ENCODE results near the gene VTI1A. TPM values are rescaled to one million over a fixed set of nuclear protein-coding genes. Genes with fewer than 3 reads are reported as not detected.

Gene VTI1A
- total and polyA plus RNA-seq, 4 donors = 5.5 to 26.9 (median 13.1) TPM

GRCh38 chr10:112827951-112828350 lies 380.9 kb downstream of the VTI1A start:
- no peak overlapping the region for H3K9ac ChIP-seq (ENCODE audit: low read depth in 1 of 2, low read length in 2 of 2)
- WGBS = 99% methylated on average over 4 of the region's 4 CpGs
- H3K27ac ChIP-seq (ENCODE audit: low read depth in 1 of 2, low read length in 2 of 2) = no peak overlapping the region
- H3K4me1 ChIP-seq (ENCODE audit: control insufficient read depth in 4 of 4, insufficient read depth in 4 of 4, low read length in 3 of 4) = peaks cover 5 to 12% (median 10%) of the 10 kb centered on the region in 4 donors
- no peaks in the 10 kb centered on the region for H3K9me3 ChIP-seq (ENCODE audit: control insufficient read depth in 4 of 4, low read length in 3 of 4)
- TF ChIP-seq, protein P1, sequence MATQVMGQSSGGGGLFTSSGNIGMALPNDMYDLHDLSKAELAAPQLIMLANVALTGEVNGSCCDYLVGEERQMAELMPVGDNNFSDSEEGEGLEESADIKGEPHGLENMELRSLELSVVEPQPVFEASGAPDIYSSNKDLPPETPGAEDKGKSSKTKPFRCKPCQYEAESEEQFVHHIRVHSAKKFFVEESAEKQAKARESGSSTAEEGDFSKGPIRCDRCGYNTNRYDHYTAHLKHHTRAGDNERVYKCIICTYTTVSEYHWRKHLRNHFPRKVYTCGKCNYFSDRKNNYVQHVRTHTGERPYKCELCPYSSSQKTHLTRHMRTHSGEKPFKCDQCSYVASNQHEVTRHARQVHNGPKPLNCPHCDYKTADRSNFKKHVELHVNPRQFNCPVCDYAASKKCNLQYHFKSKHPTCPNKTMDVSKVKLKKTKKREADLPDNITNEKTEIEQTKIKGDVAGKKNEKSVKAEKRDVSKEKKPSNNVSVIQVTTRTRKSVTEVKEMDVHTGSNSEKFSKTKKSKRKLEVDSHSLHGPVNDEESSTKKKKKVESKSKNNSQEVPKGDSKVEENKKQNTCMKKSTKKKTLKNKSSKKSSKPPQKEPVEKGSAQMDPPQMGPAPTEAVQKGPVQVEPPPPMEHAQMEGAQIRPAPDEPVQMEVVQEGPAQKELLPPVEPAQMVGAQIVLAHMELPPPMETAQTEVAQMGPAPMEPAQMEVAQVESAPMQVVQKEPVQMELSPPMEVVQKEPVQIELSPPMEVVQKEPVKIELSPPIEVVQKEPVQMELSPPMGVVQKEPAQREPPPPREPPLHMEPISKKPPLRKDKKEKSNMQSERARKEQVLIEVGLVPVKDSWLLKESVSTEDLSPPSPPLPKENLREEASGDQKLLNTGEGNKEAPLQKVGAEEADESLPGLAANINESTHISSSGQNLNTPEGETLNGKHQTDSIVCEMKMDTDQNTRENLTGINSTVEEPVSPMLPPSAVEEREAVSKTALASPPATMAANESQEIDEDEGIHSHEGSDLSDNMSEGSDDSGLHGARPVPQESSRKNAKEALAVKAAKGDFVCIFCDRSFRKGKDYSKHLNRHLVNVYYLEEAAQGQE (IDR thresholded peaks at IDR 0.05) = no peak
- no peak overlapping the region for H3K4me3 ChIP-seq (ENCODE audit: low read depth in 1 of 3, low read length in 3 of 3)
- no peaks in the 10 kb centered on the region for H3K27me3 ChIP-seq (ENCODE audit: control insufficient read depth in 4 of 4, insufficient read depth in 4 of 4, low read length in 3 of 4)
- no peaks in the 10 kb centered on the region for H3K36me3 ChIP-seq (ENCODE audit: control insufficient read depth in 4 of 4, insufficient read depth in 3 of 4, low read depth in 1 of 4, low read length in 3 of 4)
- no peak for DNase-seq (ENCODE audit: low spot score)

DNA sequence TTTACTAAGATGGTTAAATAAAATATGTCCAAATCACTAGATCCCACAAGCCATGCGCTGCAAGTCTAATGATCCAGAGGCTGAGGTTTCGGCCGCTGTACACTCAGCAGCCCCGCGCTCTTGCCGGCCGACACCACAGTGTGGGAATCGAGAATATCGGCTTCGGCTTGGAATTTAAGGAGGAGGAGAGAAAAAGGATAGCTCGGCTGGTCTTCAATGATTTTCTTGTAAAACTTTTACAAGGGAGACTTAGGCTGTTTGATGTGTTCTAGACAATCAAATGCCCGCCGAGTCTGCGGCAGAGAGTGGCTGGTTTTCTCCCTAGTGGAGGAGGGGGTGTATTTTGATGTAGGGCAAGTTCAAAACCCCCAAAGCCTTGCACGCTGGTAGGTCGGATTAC lies 384.8 kb downstream of the VTI1A start:
- no peak for DNase-seq (ENCODE audit: low spot score)

More for the DNA sequence above, 384.8 kb downstream of the VTI1A start:
- WGBS = 96% methylated on average over 16 of the region's 16 CpGs
- Histone ChIP-seq H3K27me3 (ENCODE audit: control insufficient read depth in 4 of 4, insufficient read depth in 4 of 4, low read length in 3 of 4) (no peaks in the 10 kb centered on the region), H3K9ac (ENCODE audit: low read depth in 1 of 2, low read length in 2 of 2) (no peak overlapping the region), H3K36me3 (ENCODE audit: control insufficient read depth in 4 of 4, insufficient read depth in 3 of 4, low read depth in 1 of 4, low read length in 3 of 4) (no peaks in the 10 kb centered on the region), H3K4me3 (ENCODE audit: low read depth in 1 of 3, low read length in 3 of 3) (no peak overlapping the region), H3K27ac (ENCODE audit: low read depth in 1 of 2, low read length in 2 of 2) (no peak overlapping the region), H3K4me1 (ENCODE audit: control insufficient read depth in 4 of 4, insufficient read depth in 4 of 4, low read length in 3 of 4) (peaks cover 0 to 20% (median 12%) of the 10 kb centered on the region in 4 donors), H3K9me3 (ENCODE audit: control insufficient read depth in 4 of 4, low read length in 3 of 4) (no peaks in the 10 kb centered on the region)
- TF ChIP-seq RXRA (IDR thresholded peaks at IDR 0.05) (no peak), GABPA (IDR thresholded peaks at IDR 0.05 in 1 of 2, conservative IDR thresholded peaks at IDR 0.05 in 1 of 2) (no peak), HNF4A (conservative IDR thresholded peaks at IDR 0.05) (no peak), RAD21 (IDR thresholded peaks at IDR 0.05) (no peak), FOXA2 (IDR thresholded peaks at IDR 0.05) (no peak), NR2F2 (IDR thresholded peaks at IDR 0.05) (no peak), JUND (IDR thresholded peaks at IDR 0.05) (no peak), YY1 (IDR thresholded peaks at IDR 0.05) (no peak), FOXA1 (IDR thresholded peaks at IDR 0.05) (no peak), TAF1 (conservative IDR thresholded peaks at IDR 0.05) (no peak), HNF4G (IDR thresholded peaks at IDR 0.05) (no peak), EGR1 (IDR thresholded peaks at IDR 0.05; ENCODE audit: low read depth in 2 of 2) (no peak)
- TF ChIP-seq, protein P2, sequence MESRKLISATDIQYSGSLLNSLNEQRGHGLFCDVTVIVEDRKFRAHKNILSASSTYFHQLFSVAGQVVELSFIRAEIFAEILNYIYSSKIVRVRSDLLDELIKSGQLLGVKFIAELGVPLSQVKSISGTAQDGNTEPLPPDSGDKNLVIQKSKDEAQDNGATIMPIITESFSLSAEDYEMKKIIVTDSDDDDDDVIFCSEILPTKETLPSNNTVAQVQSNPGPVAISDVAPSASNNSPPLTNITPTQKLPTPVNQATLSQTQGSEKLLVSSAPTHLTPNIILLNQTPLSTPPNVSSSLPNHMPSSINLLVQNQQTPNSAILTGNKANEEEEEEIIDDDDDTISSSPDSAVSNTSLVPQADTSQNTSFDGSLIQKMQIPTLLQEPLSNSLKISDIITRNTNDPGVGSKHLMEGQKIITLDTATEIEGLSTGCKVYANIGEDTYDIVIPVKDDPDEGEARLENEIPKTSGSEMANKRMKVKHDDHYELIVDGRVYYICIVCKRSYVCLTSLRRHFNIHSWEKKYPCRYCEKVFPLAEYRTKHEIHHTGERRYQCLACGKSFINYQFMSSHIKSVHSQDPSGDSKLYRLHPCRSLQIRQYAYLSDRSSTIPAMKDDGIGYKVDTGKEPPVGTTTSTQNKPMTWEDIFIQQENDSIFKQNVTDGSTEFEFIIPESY (IDR thresholded peaks at IDR 0.05) = no peak
- TF ChIP-seq, protein P1 (IDR thresholded peaks at IDR 0.05) = no peak
- TF ChIP-seq, protein P3, sequence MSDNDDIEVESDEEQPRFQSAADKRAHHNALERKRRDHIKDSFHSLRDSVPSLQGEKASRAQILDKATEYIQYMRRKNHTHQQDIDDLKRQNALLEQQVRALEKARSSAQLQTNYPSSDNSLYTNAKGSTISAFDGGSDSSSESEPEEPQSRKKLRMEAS (IDR thresholded peaks at IDR 0.05) = no peak
- TF ChIP-seq, protein P4, sequence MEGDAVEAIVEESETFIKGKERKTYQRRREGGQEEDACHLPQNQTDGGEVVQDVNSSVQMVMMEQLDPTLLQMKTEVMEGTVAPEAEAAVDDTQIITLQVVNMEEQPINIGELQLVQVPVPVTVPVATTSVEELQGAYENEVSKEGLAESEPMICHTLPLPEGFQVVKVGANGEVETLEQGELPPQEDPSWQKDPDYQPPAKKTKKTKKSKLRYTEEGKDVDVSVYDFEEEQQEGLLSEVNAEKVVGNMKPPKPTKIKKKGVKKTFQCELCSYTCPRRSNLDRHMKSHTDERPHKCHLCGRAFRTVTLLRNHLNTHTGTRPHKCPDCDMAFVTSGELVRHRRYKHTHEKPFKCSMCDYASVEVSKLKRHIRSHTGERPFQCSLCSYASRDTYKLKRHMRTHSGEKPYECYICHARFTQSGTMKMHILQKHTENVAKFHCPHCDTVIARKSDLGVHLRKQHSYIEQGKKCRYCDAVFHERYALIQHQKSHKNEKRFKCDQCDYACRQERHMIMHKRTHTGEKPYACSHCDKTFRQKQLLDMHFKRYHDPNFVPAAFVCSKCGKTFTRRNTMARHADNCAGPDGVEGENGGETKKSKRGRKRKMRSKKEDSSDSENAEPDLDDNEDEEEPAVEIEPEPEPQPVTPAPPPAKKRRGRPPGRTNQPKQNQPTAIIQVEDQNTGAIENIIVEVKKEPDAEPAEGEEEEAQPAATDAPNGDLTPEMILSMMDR (IDR thresholded peaks at IDR 0.05; ENCODE audit: low read depth, low read length, missing input control) = no peak

Measured in liver (tissue), 9 donors.